C4-2B (cell line): Measurements from ENCODE around the gene IRAG1.

Experiments used
- CTCF ChIP-seq: fragments of 450-650 bp; conservative IDR thresholded peaks from 2 replicates; pipeline ENCODE4 v1.5.1; 2017; ENCODE audit warnings: mild to moderate bottlenecking
- ZFX ChIP-seq: fragments of 450-650 bp; IDR thresholded peaks from 2 replicates; pipeline ENCODE4 v1.6.1; 2017

- no peak for TF ChIP-seq CTCF
- TF ChIP-seq ZFX: no peak
Observed at GRCh38 chr11:10679644-10680043, 13.9 kb downstream of the IRAG1 start.
